Heart left ventricle (tissue), 13 donors: ENCODE results near the gene RPL36A.

ENCODE experiments used
- POLR2A ChIP-seq, 2 donors: fragments of 450-650 bp; IDR thresholded peaks; one replicate each; pipeline ENCODE4 v1.6.1; 2017; ENCODE audit warnings: antibody characterized with exemption in 2 of 2, mild to moderate bottlenecking in 2 of 2, moderate library complexity in 2 of 2
- TF ChIP-seq, protein P1 (sequence below), 12 donors: fragments of 200-600 bp; sonication (generic) in 4 of 12; IDR thresholded peaks; one replicate each; pipeline versions ENCODE4 v1.5.0 to v1.8.0; 2018 to 2022; ENCODE audit warnings: antibody characterized with exemption in 12 of 12, mild to moderate bottlenecking in 5 of 12
- donor health status: ischemic (EF 13 %, LVEDD 7.1; RV severe dilation, severe dysfunction).
- donor health status: DM: no; HTN: yes; CAD: no.
- donor health status: DM: no; HTN: no; CAD: no.
- donor health status: ischemic (EF 25% LVEDD 6.9; RV normal size, moderate dysfunction).
- donor health status: ischemic (EF 25% LVEDD 5.7; RV mildly dilated, moderate dysfunction).
- donor health status: ischemic (EF 35%, LVEDD 5.7; RV mildly dilated, moderate dysfunction).
- donor health status: nonischemic (EF 11% LVEDD 7.7; RV severe dilation, severe dysfunction).
- donor health status: DM: yes; HTN: yes; CAD: no.
- donor health status: PGD.
- donor health status: ischemic (EF 29% LVEDD 5.4; RV normal size, mild dysfunction).
- donor health status: nonischemic (EF 23%, LVEDD 6.1; RV moderate dilation, normal function).

DNA sequence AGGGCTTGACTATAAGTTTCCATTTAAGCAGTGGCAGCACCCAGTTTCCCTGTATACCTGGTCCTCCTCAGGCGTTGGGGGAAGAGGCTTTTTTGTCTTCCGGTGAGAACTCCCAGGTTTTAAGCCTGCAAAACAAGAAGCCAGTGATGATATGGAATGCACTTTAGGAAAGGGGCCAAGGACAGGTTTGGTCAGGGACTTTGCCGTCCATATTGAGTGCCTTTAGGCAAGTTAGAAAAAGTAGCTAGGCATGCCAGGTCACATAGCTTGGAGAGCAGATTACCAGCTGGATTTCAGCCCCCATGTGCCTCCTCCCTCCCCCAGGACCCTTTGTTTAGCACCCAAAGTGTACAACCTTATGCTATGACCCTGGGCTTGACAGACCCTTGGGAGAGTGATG is 28.7 kb upstream of the RPL36A start:
- TF ChIP-seq, protein P1, sequence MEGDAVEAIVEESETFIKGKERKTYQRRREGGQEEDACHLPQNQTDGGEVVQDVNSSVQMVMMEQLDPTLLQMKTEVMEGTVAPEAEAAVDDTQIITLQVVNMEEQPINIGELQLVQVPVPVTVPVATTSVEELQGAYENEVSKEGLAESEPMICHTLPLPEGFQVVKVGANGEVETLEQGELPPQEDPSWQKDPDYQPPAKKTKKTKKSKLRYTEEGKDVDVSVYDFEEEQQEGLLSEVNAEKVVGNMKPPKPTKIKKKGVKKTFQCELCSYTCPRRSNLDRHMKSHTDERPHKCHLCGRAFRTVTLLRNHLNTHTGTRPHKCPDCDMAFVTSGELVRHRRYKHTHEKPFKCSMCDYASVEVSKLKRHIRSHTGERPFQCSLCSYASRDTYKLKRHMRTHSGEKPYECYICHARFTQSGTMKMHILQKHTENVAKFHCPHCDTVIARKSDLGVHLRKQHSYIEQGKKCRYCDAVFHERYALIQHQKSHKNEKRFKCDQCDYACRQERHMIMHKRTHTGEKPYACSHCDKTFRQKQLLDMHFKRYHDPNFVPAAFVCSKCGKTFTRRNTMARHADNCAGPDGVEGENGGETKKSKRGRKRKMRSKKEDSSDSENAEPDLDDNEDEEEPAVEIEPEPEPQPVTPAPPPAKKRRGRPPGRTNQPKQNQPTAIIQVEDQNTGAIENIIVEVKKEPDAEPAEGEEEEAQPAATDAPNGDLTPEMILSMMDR (IDR thresholded peaks at IDR 0.05) = no peak
- no peak for TF ChIP-seq POLR2A (IDR thresholded peaks at IDR 0.05)
